MM.1S (cell line): ENCODE data around the gene FOXB1.

Experiments
- DNase-seq: peaks from one replicate; pipeline ENCODE4 v3.0.0-alpha.2; 2015
- H2AFZ ChIP-seq: fragments of 300-600 bp; sonication (generic); 2 replicates; pipeline ENCODE4 v1.6.0; 2016; ENCODE audit warnings: antibody characterized with exemption, low read length
- H3F3A ChIP-seq: fragments of 300-600 bp; sonication (generic); 2 replicates; pipeline ENCODE4 v1.6.1; 2016; ENCODE audit warnings: mild to moderate bottlenecking, antibody characterized with exemption, low read length, moderate library complexity, mixed read lengths; ENCODE audit not compliant: insufficient read depth
- H3K27ac ChIP-seq: fragments of 300-600 bp; sonication (generic); 2 replicates; pipeline ENCODE4 v1.5.1; 2016; ENCODE audit warnings: mild to moderate bottlenecking, low read length
- H3K27me3 ChIP-seq: fragments of 300-600 bp; sonication (generic); replicated peaks from 2 replicates; pipeline ENCODE4 v1.6.0; 2016; ENCODE audit warnings: low read length; ENCODE audit not compliant: insufficient read depth
- H3K36me3 ChIP-seq: fragments of 300-600 bp; sonication (generic); replicated peaks from 2 replicates; pipeline ENCODE4 v1.6.1; 2016; ENCODE audit warnings: mild to moderate bottlenecking, low read length, mixed read lengths; ENCODE audit not compliant: insufficient read depth
- H3K4me1 ChIP-seq: fragments of 300-600 bp; sonication (generic); 2 replicates; pipeline ENCODE4 v1.6.1; 2016; ENCODE audit warnings: low read length, mixed read lengths
- H3K4me2 ChIP-seq: fragments of 300-600 bp; sonication (generic); 2 replicates; pipeline ENCODE4 v1.6.0; 2016; ENCODE audit warnings: low read depth, low read length
- H3K4me3 ChIP-seq: fragments of 300-600 bp; sonication (generic); 2 replicates; pipeline ENCODE4 v1.5.1; 2016; ENCODE audit warnings: low read length, mixed read lengths
- H3K79me2 ChIP-seq: fragments of 300-600 bp; sonication (generic); 2 replicates; pipeline ENCODE4 v1.6.1; 2016; ENCODE audit warnings: mixed run types, low read length, mixed read lengths
- H3K9ac ChIP-seq: fragments of 300-600 bp; sonication (generic); 2 replicates; pipeline ENCODE4 v1.6.1; 2016; ENCODE audit warnings: low read length, mixed read lengths
- H3K9me2 ChIP-seq: fragments of 300-600 bp; sonication (generic); replicated peaks from 2 replicates; pipeline ENCODE4 v1.6.1; 2016; ENCODE audit warnings: mild to moderate bottlenecking, low read length, mixed read lengths; ENCODE audit not compliant: insufficient read depth
- H3K9me3 ChIP-seq: fragments of 300-600 bp; sonication (generic); replicated peaks from 2 replicates; pipeline ENCODE4 v1.6.1; 2016; ENCODE audit warnings: mild to moderate bottlenecking, low read length, mixed read lengths; ENCODE audit not compliant: insufficient read depth
- H4K20me1 ChIP-seq: fragments of 300-600 bp; sonication (generic); 2 replicates; pipeline ENCODE4 v1.6.1; 2016; ENCODE audit warnings: mild to moderate bottlenecking, low read length, moderate library complexity, mixed read lengths; ENCODE audit not compliant: insufficient read depth
- EZH2 ChIP-seq: fragments of 300-600 bp; sonication (generic); optimal IDR thresholded peaks from 2 replicates; pipeline ENCODE3; 2017; ENCODE audit warnings: low read depth, mild to moderate bottlenecking, antibody characterized with exemption, low read length, mixed read lengths
- EZH2phosphoT487 ChIP-seq: fragments of 300-600 bp; sonication (generic); IDR thresholded peaks from 2 replicates; pipeline ENCODE4 v1.6.1; 2018; ENCODE audit warnings: antibody characterized with exemption, low read length
- TF ChIP-seq, protein P1 (sequence below): fragments of 300-600 bp; sonication (generic); IDR thresholded peaks from 2 replicates; pipeline ENCODE4 v1.5.1; 2016; ENCODE audit warnings: antibody characterized with exemption, low read length, mixed read lengths

The FOXB1 gene

DNA sequence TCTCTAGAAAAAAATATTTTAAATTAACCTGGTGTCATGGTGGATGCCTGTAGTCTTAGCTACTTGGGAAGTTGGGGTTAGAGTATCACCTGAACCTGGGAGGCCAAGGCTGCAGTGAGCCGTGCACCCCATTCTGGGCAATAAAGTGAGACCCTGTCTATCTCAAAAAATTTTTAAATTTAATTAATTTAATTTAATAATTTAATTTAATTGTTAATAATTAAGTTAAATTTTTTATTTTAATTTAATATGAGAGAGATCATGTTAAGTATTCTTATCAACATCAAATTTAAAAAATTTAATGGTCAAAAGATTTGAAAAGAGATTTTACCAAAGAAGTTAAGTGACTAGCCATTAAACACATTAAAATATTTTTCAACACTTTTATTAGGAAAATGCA is 40.8 kb upstream of the FOXB1 start:
- H3K4me3 ChIP-seq, result no peak overlapping the region
- DNase-seq, result no peak
- TF ChIP-seq EZH2phosphoT487, result no peak
- no peak for TF ChIP-seq EZH2
- TF ChIP-seq, protein P1, sequence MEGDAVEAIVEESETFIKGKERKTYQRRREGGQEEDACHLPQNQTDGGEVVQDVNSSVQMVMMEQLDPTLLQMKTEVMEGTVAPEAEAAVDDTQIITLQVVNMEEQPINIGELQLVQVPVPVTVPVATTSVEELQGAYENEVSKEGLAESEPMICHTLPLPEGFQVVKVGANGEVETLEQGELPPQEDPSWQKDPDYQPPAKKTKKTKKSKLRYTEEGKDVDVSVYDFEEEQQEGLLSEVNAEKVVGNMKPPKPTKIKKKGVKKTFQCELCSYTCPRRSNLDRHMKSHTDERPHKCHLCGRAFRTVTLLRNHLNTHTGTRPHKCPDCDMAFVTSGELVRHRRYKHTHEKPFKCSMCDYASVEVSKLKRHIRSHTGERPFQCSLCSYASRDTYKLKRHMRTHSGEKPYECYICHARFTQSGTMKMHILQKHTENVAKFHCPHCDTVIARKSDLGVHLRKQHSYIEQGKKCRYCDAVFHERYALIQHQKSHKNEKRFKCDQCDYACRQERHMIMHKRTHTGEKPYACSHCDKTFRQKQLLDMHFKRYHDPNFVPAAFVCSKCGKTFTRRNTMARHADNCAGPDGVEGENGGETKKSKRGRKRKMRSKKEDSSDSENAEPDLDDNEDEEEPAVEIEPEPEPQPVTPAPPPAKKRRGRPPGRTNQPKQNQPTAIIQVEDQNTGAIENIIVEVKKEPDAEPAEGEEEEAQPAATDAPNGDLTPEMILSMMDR, result no peak

DNA sequence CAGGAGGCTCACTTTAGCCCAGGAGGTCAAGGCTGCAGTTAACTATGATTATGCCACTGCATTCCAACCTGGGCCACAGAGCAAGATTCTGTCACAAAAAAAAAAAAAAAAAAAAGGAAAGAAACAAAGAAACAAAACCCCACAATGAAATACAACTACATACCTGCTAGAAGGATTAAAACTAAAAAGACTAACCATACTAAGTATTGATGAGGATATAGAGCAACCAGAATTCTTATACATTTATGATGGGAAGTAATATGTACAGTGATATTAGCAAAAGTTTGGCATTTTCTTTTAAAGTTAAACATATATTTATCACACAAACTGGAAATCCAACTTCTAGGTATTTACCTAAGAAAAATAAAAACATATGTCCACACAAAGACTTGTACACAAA is 40.2 kb upstream of the FOXB1 start:
- H3K79me2 ChIP-seq, result no peaks in the 10 kb centered on the region
- no peak overlapping the region for H2AFZ ChIP-seq
- H3F3A ChIP-seq, result no peaks in the 10 kb centered on the region
- TF ChIP-seq, protein P1, result no peak
- no peak for TF ChIP-seq EZH2
- TF ChIP-seq EZH2phosphoT487, result no peak
- H3K27ac ChIP-seq, result no peak overlapping the region
- no peaks in the 10 kb centered on the region for H3K27me3 ChIP-seq
- no peaks in the 10 kb centered on the region for H3K36me3 ChIP-seq
- no peaks in the 10 kb centered on the region for H3K9me2 ChIP-seq
- H3K9me3 ChIP-seq, result no peaks in the 10 kb centered on the region
- H3K9ac ChIP-seq, result no peak overlapping the region
- DNase-seq, result no peak
- peaks cover 5% of the 10 kb centered on the region; the same call in 1 of the 2 replicates for H3K4me1 ChIP-seq
- H3K4me3 ChIP-seq, result no peak overlapping the region
- H4K20me1 ChIP-seq, result no peaks in the 10 kb centered on the region
- no peak overlapping the region for H3K4me2 ChIP-seq

More for the DNA sequence above, 40.8 kb upstream of the FOXB1 start:
- H3K36me3 ChIP-seq, result no peaks in the 10 kb centered on the region
- no peak overlapping the region for H3K9ac ChIP-seq
- H4K20me1 ChIP-seq, result no peaks in the 10 kb centered on the region
- no peak overlapping the region for H2AFZ ChIP-seq
- peaks cover 11% of the 10 kb centered on the region for H3K4me1 ChIP-seq
- H3K4me2 ChIP-seq, result no peak overlapping the region
- no peaks in the 10 kb centered on the region for H3F3A ChIP-seq
- no peaks in the 10 kb centered on the region for H3K27me3 ChIP-seq
- no peaks in the 10 kb centered on the region for H3K9me3 ChIP-seq
- H3K79me2 ChIP-seq, result no peaks in the 10 kb centered on the region
- no peak overlapping the region for H3K27ac ChIP-seq
- H3K9me2 ChIP-seq, result no peaks in the 10 kb centered on the region

DNA sequence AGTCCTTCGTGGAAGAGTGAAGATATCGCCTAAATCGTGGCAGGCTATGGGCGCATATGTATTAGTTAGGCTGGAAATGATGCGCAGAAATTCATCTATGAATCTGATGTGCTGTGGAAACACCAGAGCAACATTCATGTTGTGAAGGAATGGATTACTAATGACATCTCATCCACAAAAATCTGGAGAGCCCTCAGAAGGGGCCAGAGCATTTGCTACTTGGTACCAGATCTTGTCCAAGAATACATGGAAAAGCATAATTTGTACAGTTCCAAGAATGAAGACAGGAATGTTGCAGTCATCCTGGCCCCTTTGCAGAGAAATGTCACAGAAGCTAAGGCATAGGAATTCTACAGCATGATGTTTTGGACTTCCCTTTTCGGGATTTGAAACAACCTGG is 38.4 kb upstream of the FOXB1 start:
- Histone ChIP-seq H3K27ac (no peak overlapping the region), H3K4me1 (no peaks in the 10 kb centered on the region), H3K9me2 (no peaks in the 10 kb centered on the region), H3K36me3 (no peaks in the 10 kb centered on the region), H4K20me1 (no peaks in the 10 kb centered on the region), H3K9me3 (no peaks in the 10 kb centered on the region), H3K27me3 (no peaks in the 10 kb centered on the region), H2AFZ (no peak overlapping the region), H3K79me2 (no peaks in the 10 kb centered on the region), H3F3A (no peaks in the 10 kb centered on the region), H3K4me2 (no peak overlapping the region), H3K4me3 (no peak overlapping the region), H3K9ac (no peak overlapping the region)
- no peak for TF ChIP-seq EZH2phosphoT487
- TF ChIP-seq EZH2, result no peak
- TF ChIP-seq, protein P1, result no peak
- DNase-seq, result no peak
